Measurements from ENCODE around the gene USP9Y.
"Not testable (repeated sequence)": the region's sequence is repeated elsewhere in the genome, so short reads cannot be mapped to it uniquely, and the experiment has no call there.

The USP9Y gene

GRCh38 chrY:12701181-12701695 lies at the start of gene USP9Y:
TSS of gene USP9Y (plus strand) at chrY:12701231. CDS start at chrY:12709448, 8,217 bp downstream.
- Histone ChIP-seq H3K9me3 (ENCODE audit: low read length) (no peaks in the 10 kb centered on the region), H3K4me1 (ENCODE audit: insufficient read depth, low read length) (no peaks in the 10 kb centered on the region), H3K9ac (ENCODE audit: low read length) (no peak within 1 kb of the TSS), H3K36me3 (ENCODE audit: insufficient read depth, low read length) (no peaks in the 10 kb centered on the region), H3K4me3 (ENCODE audit: low read depth in 1 of 2, low read length in 2 of 2) (no peak within 1 kb of the TSS), H3K27ac (ENCODE audit: low read depth, low read length) (no peak within 1 kb of the TSS), H3K27me3 (ENCODE audit: control insufficient read depth in 1 of 2, insufficient read depth in 2 of 2, low read length in 2 of 2) (no peaks in the 10 kb centered on the region)

- Histone ChIP-seq H3K9me3 (ENCODE audit: low read length) (no peaks in the 10 kb centered on the region), H3K4me1 (ENCODE audit: insufficient read depth, low read length) (no peaks in the 10 kb centered on the region), H3K27me3 (ENCODE audit: control insufficient read depth in 1 of 2, insufficient read depth in 2 of 2, low read length in 2 of 2) (no peaks in the 10 kb centered on the region), H3K9ac (ENCODE audit: low read length) (no peak overlapping the region), H3K27ac (ENCODE audit: low read depth, low read length) (no peak overlapping the region), H3K36me3 (ENCODE audit: insufficient read depth, low read length) (no peaks in the 10 kb centered on the region), H3K4me3 (ENCODE audit: low read depth in 1 of 2, low read length in 2 of 2) (no peak overlapping the region)
Measured at GRCh38 chrY:12651621-12652036, 49.4 kb upstream of the USP9Y start.

- Histone ChIP-seq H3K36me3 (ENCODE audit: insufficient read depth, low read length) (no peaks in the 10 kb centered on the region), H3K27me3 (ENCODE audit: control insufficient read depth in 1 of 2, insufficient read depth in 2 of 2, low read length in 2 of 2) (no peaks in the 10 kb centered on the region), H3K4me1 (ENCODE audit: insufficient read depth, low read length) (no peaks in the 10 kb centered on the region), H3K9me3 (ENCODE audit: low read length) (no peaks in the 10 kb centered on the region), H3K9ac (ENCODE audit: low read length) (no peak overlapping the region), H3K4me3 (ENCODE audit: low read depth in 1 of 2, low read length in 2 of 2) (no peak overlapping the region), H3K27ac (ENCODE audit: low read depth, low read length) (no peak overlapping the region)
Measured at GRCh38 chrY:12661745-12662681, 39.0 kb upstream of the USP9Y start.

- Histone ChIP-seq H3K9ac (ENCODE audit: low read length) (no peak overlapping the region), H3K4me3 (ENCODE audit: low read depth in 1 of 2, low read length in 2 of 2) (no peak overlapping the region), H3K27ac (ENCODE audit: low read depth, low read length) (no peak overlapping the region), H3K27me3 (ENCODE audit: control insufficient read depth in 1 of 2, insufficient read depth in 2 of 2, low read length in 2 of 2) (no peaks in the 10 kb centered on the region), H3K4me1 (ENCODE audit: insufficient read depth, low read length) (no peaks in the 10 kb centered on the region), H3K36me3 (ENCODE audit: insufficient read depth, low read length) (no peaks in the 10 kb centered on the region), H3K9me3 (ENCODE audit: low read length) (no peaks in the 10 kb centered on the region)
Measured at GRCh38 chrY:12662745-12663591, 38.1 kb upstream of the USP9Y start.

- not testable (repeated sequence) for H3K9ac ChIP-seq (ENCODE audit: low read length); H3K27me3 ChIP-seq (ENCODE audit: control insufficient read depth in 1 of 2, insufficient read depth in 2 of 2, low read length in 2 of 2); H3K36me3 ChIP-seq (ENCODE audit: insufficient read depth, low read length); H3K4me3 ChIP-seq (ENCODE audit: low read depth in 1 of 2, low read length in 2 of 2); H3K27ac ChIP-seq (ENCODE audit: low read depth, low read length); H3K9me3 ChIP-seq (ENCODE audit: low read length); H3K4me1 ChIP-seq (ENCODE audit: insufficient read depth, low read length)
Measured at GRCh38 chrY:12663845-12664244, 37.2 kb upstream of the USP9Y start.

GRCh38 chrY:12678111-12678510 lies 22.9 kb upstream of the USP9Y start:
- no peaks in the 10 kb centered on the region for H3K4me1 ChIP-seq (ENCODE audit: insufficient read depth, low read length)
- no peak overlapping the region for H3K9ac ChIP-seq (ENCODE audit: low read length)
- H3K4me3 ChIP-seq (ENCODE audit: low read depth in 1 of 2, low read length in 2 of 2): no peak overlapping the region
- no peaks in the 10 kb centered on the region for H3K27me3 ChIP-seq (ENCODE audit: control insufficient read depth in 1 of 2, insufficient read depth in 2 of 2, low read length in 2 of 2)
- H3K36me3 ChIP-seq (ENCODE audit: insufficient read depth, low read length): no peaks in the 10 kb centered on the region
- H3K27ac ChIP-seq (ENCODE audit: low read depth, low read length): no peak overlapping the region
- H3K9me3 ChIP-seq (ENCODE audit: low read length): no peaks in the 10 kb centered on the region

- Histone ChIP-seq H3K27ac (ENCODE audit: low read depth, low read length) (no peak overlapping the region), H3K4me1 (ENCODE audit: insufficient read depth, low read length) (no peaks in the 10 kb centered on the region)
Measured at GRCh38 chrY:12681535-12681934, 19.5 kb upstream of the USP9Y start.

GRCh38 chrY:12688337-12688736 lies 12.7 kb upstream of the USP9Y start:
- Histone ChIP-seq H3K36me3 (ENCODE audit: insufficient read depth, low read length) (no peaks in the 10 kb centered on the region), H3K4me1 (ENCODE audit: insufficient read depth, low read length) (no peaks in the 10 kb centered on the region), H3K9me3 (ENCODE audit: low read length) (no peaks in the 10 kb centered on the region), H3K27me3 (ENCODE audit: control insufficient read depth in 1 of 2, insufficient read depth in 2 of 2, low read length in 2 of 2) (no peaks in the 10 kb centered on the region), H3K27ac (ENCODE audit: low read depth, low read length) (no peak overlapping the region), H3K4me3 (ENCODE audit: low read depth in 1 of 2, low read length in 2 of 2) (no peak overlapping the region), H3K9ac (ENCODE audit: low read length) (no peak overlapping the region)

More at GRCh38 chrY:12681535-12681934, 19.5 kb upstream of the USP9Y start:
- Histone ChIP-seq H3K36me3 (ENCODE audit: insufficient read depth, low read length) (no peaks in the 10 kb centered on the region), H3K9ac (ENCODE audit: low read length) (no peak overlapping the region), H3K27me3 (ENCODE audit: control insufficient read depth in 1 of 2, insufficient read depth in 2 of 2, low read length in 2 of 2) (no peaks in the 10 kb centered on the region), H3K4me3 (ENCODE audit: low read depth in 1 of 2, low read length in 2 of 2) (no peak overlapping the region), H3K9me3 (ENCODE audit: low read length) (no peaks in the 10 kb centered on the region)

- no peak overlapping the region for H3K27ac ChIP-seq (ENCODE audit: low read depth, low read length)
- no peak overlapping the region for H3K9ac ChIP-seq (ENCODE audit: low read length)
- H3K9me3 ChIP-seq (ENCODE audit: low read length): no peaks in the 10 kb centered on the region
- H3K27me3 ChIP-seq (ENCODE audit: control insufficient read depth in 1 of 2, insufficient read depth in 2 of 2, low read length in 2 of 2): no peaks in the 10 kb centered on the region
- H3K4me1 ChIP-seq (ENCODE audit: insufficient read depth, low read length): no peaks in the 10 kb centered on the region
- no peak overlapping the region for H3K4me3 ChIP-seq (ENCODE audit: low read depth in 1 of 2, low read length in 2 of 2)
- H3K36me3 ChIP-seq (ENCODE audit: insufficient read depth, low read length): no peaks in the 10 kb centered on the region
Measured at GRCh38 chrY:12700087-12700486, 944 bp upstream of the USP9Y start.

GRCh38 chrY:12702174-12702573 lies 1.1 kb downstream of the USP9Y start:
- H3K4me3 ChIP-seq (ENCODE audit: low read depth in 1 of 2, low read length in 2 of 2): no peak overlapping the region
- H3K9me3 ChIP-seq (ENCODE audit: low read length): no peaks in the 10 kb centered on the region
- H3K27me3 ChIP-seq (ENCODE audit: control insufficient read depth in 1 of 2, insufficient read depth in 2 of 2, low read length in 2 of 2): no peaks in the 10 kb centered on the region
- H3K9ac ChIP-seq (ENCODE audit: low read length): no peak overlapping the region
- H3K27ac ChIP-seq (ENCODE audit: low read depth, low read length): no peak overlapping the region
- H3K4me1 ChIP-seq (ENCODE audit: insufficient read depth, low read length): no peaks in the 10 kb centered on the region
- no peaks in the 10 kb centered on the region for H3K36me3 ChIP-seq (ENCODE audit: insufficient read depth, low read length)

GRCh38 chrY:12710460-12710859 lies 9.4 kb downstream of the USP9Y start:
- H3K27ac ChIP-seq (ENCODE audit: low read depth, low read length): no peak overlapping the region

More at GRCh38 chrY:12710460-12710859, 9.4 kb downstream of the USP9Y start:
- Histone ChIP-seq H3K4me1 (ENCODE audit: insufficient read depth, low read length) (no peaks in the 10 kb centered on the region), H3K9me3 (ENCODE audit: low read length) (no peaks in the 10 kb centered on the region), H3K27me3 (ENCODE audit: control insufficient read depth in 1 of 2, insufficient read depth in 2 of 2, low read length in 2 of 2) (no peaks in the 10 kb centered on the region), H3K9ac (ENCODE audit: low read length) (no peak overlapping the region), H3K4me3 (ENCODE audit: low read depth in 1 of 2, low read length in 2 of 2) (no peak overlapping the region), H3K36me3 (ENCODE audit: insufficient read depth, low read length) (no peaks in the 10 kb centered on the region)

All from muscle layer of colon (tissue), 2 donors.